H9 (cell line): ENCODE measurements around the gene ITGB3. TPM values are rescaled to one million over a fixed set of nuclear protein-coding genes. Genes with fewer than 3 reads are reported as not detected.
A peak's percentile ranks its signal among the peaks of the same experiment; 100 is the strongest.

Source experiments
- DNase-seq: peaks from one replicate; pipeline ENCODE4 v3.0.0-alpha.2; 2017
- H2AFZ ChIP-seq: one replicate; pipeline ENCODE4 v1.6.1; 2013; ENCODE audit warnings: mild to moderate bottlenecking, low read length, control low read depth, moderate library complexity
- H2AK5ac ChIP-seq: 2 replicates; pipeline ENCODE4 v1.6.1; 2013; ENCODE audit warnings: low read length, control low read depth, mixed read lengths; ENCODE audit not compliant: insufficient read length
- H2BK120ac ChIP-seq: one replicate; pipeline ENCODE4 v1.6.1; 2013; ENCODE audit warnings: low read depth, mild to moderate bottlenecking, low read length, control low read depth, inconsistent platforms; ENCODE audit not compliant: poor library complexity, severe bottlenecking
- H2BK12ac ChIP-seq: 2 replicates; pipeline ENCODE4 v1.6.1; 2013; ENCODE audit warnings: low read length, control low read depth, mixed read lengths, low read depth; ENCODE audit not compliant: insufficient read length
- H2BK15ac ChIP-seq: 2 replicates; pipeline ENCODE4 v1.6.1; 2013; ENCODE audit warnings: low read depth, low read length, control low read depth
- H2BK20ac ChIP-seq: one replicate; pipeline ENCODE4 v1.6.1; 2013; ENCODE audit warnings: low read depth, mild to moderate bottlenecking, low read length, control low read depth, inconsistent platforms; ENCODE audit not compliant: poor library complexity, severe bottlenecking
- H2BK5ac ChIP-seq: 2 replicates; pipeline ENCODE4 v1.6.1; 2013; ENCODE audit warnings: low read length, control low read depth, mixed read lengths; ENCODE audit not compliant: insufficient read length
- H3K14ac ChIP-seq: 2 replicates; pipeline ENCODE4 v1.6.1; 2013; ENCODE audit warnings: low read length, control low read depth; ENCODE audit not compliant: insufficient read depth
- H3K18ac ChIP-seq: 2 replicates; pipeline ENCODE4 v1.6.1; 2013; ENCODE audit warnings: low read depth, mild to moderate bottlenecking, mixed read lengths, low read length, control low read depth; ENCODE audit not compliant: insufficient read length
- H3K23ac ChIP-seq: 2 replicates; pipeline ENCODE4 v1.6.1; 2013; ENCODE audit warnings: low read length, control low read depth, mixed read lengths, low read depth; ENCODE audit not compliant: insufficient read length
- H3K23me2 ChIP-seq: 2 replicates; pipeline ENCODE4 v1.6.1; 2013; ENCODE audit warnings: low read depth, mild to moderate bottlenecking, mixed read lengths, low read length, control low read depth; ENCODE audit not compliant: insufficient read length, poor library complexity, severe bottlenecking
- H3K27ac ChIP-seq: 2 replicates; pipeline ENCODE4 v1.5.1; 2013; ENCODE audit warnings: low read length, control low read depth, mixed read lengths, low read depth; ENCODE audit not compliant: insufficient read length
- H3K27me3 ChIP-seq: 2 replicates; pipeline ENCODE4 v1.6.1; 2013; ENCODE audit warnings: low read length, control low read depth, inconsistent platforms; ENCODE audit not compliant: insufficient read depth
- H3K4ac ChIP-seq: 2 replicates; pipeline ENCODE4 v1.6.1; 2013; ENCODE audit warnings: low read depth, mild to moderate bottlenecking, control low read depth, inconsistent platforms, low read length, moderate library complexity
- H3K4me1 ChIP-seq: 2 replicates; pipeline ENCODE4 v1.6.1; 2013; ENCODE audit warnings: low read length, control low read depth, inconsistent platforms; ENCODE audit not compliant: insufficient read depth
- H3K4me2 ChIP-seq: 2 replicates; pipeline ENCODE4 v1.6.1; 2013; ENCODE audit warnings: low read length, control low read depth, mixed read lengths; ENCODE audit not compliant: insufficient read length, insufficient read depth
- H3K56ac ChIP-seq: 2 replicates; pipeline ENCODE4 v1.6.1; 2013; ENCODE audit warnings: low read depth, mild to moderate bottlenecking, mixed read lengths, low read length, control low read depth; ENCODE audit not compliant: insufficient read length
- H3K79me1 ChIP-seq: 2 replicates; pipeline ENCODE4 v1.6.1; 2013; ENCODE audit warnings: low read depth, mild to moderate bottlenecking, moderate library complexity, low read length, control low read depth, inconsistent platforms; ENCODE audit not compliant: insufficient read depth, poor library complexity, severe bottlenecking
- H3K79me2 ChIP-seq: 2 replicates; pipeline ENCODE4 v1.6.1; 2013; ENCODE audit warnings: low read length, control low read depth, inconsistent platforms; ENCODE audit not compliant: insufficient read depth
- H3K9ac ChIP-seq: 2 replicates; pipeline ENCODE4 v1.6.1; 2013; ENCODE audit warnings: low read length, control low read depth, mixed read lengths; ENCODE audit not compliant: insufficient read length; ENCODE audit errors: extremely low read depth
- H3K9me3 ChIP-seq: one replicate; pipeline ENCODE4 v1.6.1; 2013; ENCODE audit warnings: low read depth, low read length, inconsistent platforms; ENCODE audit not compliant: control insufficient read depth
- H3T11ph ChIP-seq: one replicate; pipeline ENCODE4 v1.6.1; 2013; ENCODE audit warnings: mild to moderate bottlenecking, low read length, control low read depth, inconsistent platforms
- H4K20me1 ChIP-seq: one replicate; pipeline ENCODE4 v1.6.1; 2013; ENCODE audit not compliant: control insufficient read depth, insufficient read length, insufficient read depth
- H4K5ac ChIP-seq: 2 replicates; pipeline ENCODE4 v1.6.1; 2013; ENCODE audit warnings: low read depth, mild to moderate bottlenecking, mixed read lengths, low read length, control low read depth; ENCODE audit not compliant: insufficient read length
- H4K8ac ChIP-seq: replicated peaks from 2 replicates; pipeline ENCODE4 v1.6.1; 2013; ENCODE audit warnings: low read length, control low read depth, mixed read lengths, low read depth; ENCODE audit not compliant: insufficient read length
- H4K91ac ChIP-seq: 2 replicates; pipeline ENCODE4 v1.6.1; 2013; ENCODE audit warnings: low read depth, mild to moderate bottlenecking, moderate library complexity, mixed read lengths, low read length, control low read depth; ENCODE audit not compliant: insufficient read length
- H3K27ac Mint-ChIP-seq, 3 experiments: 2 replicates in 2 of 3; 3 replicates in 1 of 3; pipeline ENCODE4 v1.8.0; 2020 to 2021; ENCODE audit warnings: mixed read lengths in 3 of 3, mild to moderate bottlenecking in 1 of 3, moderate library complexity in 1 of 3
- H3K27me3 Mint-ChIP-seq: 2 replicates; pipeline ENCODE4 v1.8.0; 2021; ENCODE audit warnings: low read depth, mild to moderate bottlenecking, moderate library complexity, mixed read lengths
- H3K36me3 Mint-ChIP-seq, 3 experiments: 2 replicates in 2 of 3; 3 replicates in 1 of 3; pipeline ENCODE4 v1.8.0; 2020 to 2021; ENCODE audit warnings: low read depth in 3 of 3, mixed read lengths in 3 of 3; ENCODE audit not compliant: insufficient read depth in 1 of 3
- H3K4me1 Mint-ChIP-seq, 2 experiments: 2 replicates each; pipeline ENCODE4 v1.8.0; 2020; ENCODE audit warnings: mixed read lengths in 2 of 2
- H3K4me3 Mint-ChIP-seq, 2 experiments: 2 replicates in 1 of 2; 3 replicates in 1 of 2; pipeline ENCODE4 v1.8.0; 2020 to 2021; ENCODE audit warnings: mild to moderate bottlenecking in 2 of 2, mixed read lengths in 2 of 2, moderate library complexity in 1 of 2
- H3K9me3 Mint-ChIP-seq, 2 experiments: 2 replicates in 1 of 2; 3 replicates in 1 of 2; pipeline ENCODE4 v1.8.0; 2020; ENCODE audit warnings: mild to moderate bottlenecking in 2 of 2, mixed read lengths in 2 of 2, moderate library complexity in 1 of 2
- CTCF ChIP-seq: fragments of 200-600 bp; sonication (generic); conservative IDR thresholded peaks from 3 replicates; pipeline ENCODE4 v1.8.0; 2021; ENCODE audit warnings: antibody characterized with exemption, mild to moderate bottlenecking
- WGBS: extraction: QIAGEN DNeasy Blood & Tissue Kit; methylation state at CpG from one replicate; pipeline ENCODE4 v1.1.7; 2013; ENCODE audit warnings: missing lambda C conversion rate, low lambda C conversion rate, mixed read lengths; ENCODE audit not compliant: insufficient read length; ENCODE audit errors: extremely low coverage; 5-methylcytosine and 5-hydroxymethylcytosine counted together
- total RNA-seq: library from RNA; stranded (reverse); gene quantifications from 2 replicates; pipeline ENCODE4 v1.2.1, GENCODE V29; 2021

The ITGB3 gene
- total RNA-seq, 1 experiment from 2014 or later: not detected

GRCh38 chr17:47324224-47325020 is 70.8 kb downstream of the ITGB3 start:
- Histone ChIP-seq H3K27ac (peak overlapping the region; percentile 21), H3K23ac (no peak overlapping the region), H3K79me2 (no peaks in the 10 kb centered on the region), H3K23me2 (peaks cover 15% of the 10 kb centered on the region), H3K27me3 (no peaks in the 10 kb centered on the region), H2BK15ac (no peak overlapping the region), H3K9me3 (no peaks in the 10 kb centered on the region), H3K79me1 (no peaks in the 10 kb centered on the region), H2AK5ac (no peak overlapping the region), H2BK5ac (no peak overlapping the region), H4K8ac (no peak overlapping the region), H4K91ac (no peak overlapping the region), H2BK12ac (peak overlapping the region; percentile 7), H3K14ac (peak overlapping the region; percentile 84; the same call in 1 of the 2 replicates), H3K4ac (no peak overlapping the region), H2BK120ac (no peak overlapping the region), H3K9ac (peak overlapping the region; percentile 69), H3K4me1 (no peaks in the 10 kb centered on the region), H3K56ac (no peak overlapping the region), H4K5ac (peak overlapping the region; percentile 43), H2BK20ac (no peak overlapping the region), H3T11ph (no peak overlapping the region), H3K4me2 (peak overlapping the region; percentile 64), H3K18ac (peak overlapping the region; percentile 93), H2AFZ (peak overlapping the region; percentile 26), H4K20me1 (no peaks in the 10 kb centered on the region)
- Mint-ChIP-seq H3K27me3 (peaks cover 39% of the 10 kb centered on the region), H3K36me3 (peaks cover 6 to 12% (median 7%) of the 10 kb centered on the region in 3 experiments), H3K4me3 (peak overlapping the region; percentile 76 to 78), H3K4me1 (peaks cover 8 to 20% of the 10 kb centered on the region in 2 experiments), H3K27ac (peak overlapping the region; percentile 0 to 92 (median 45); a peak in 4 of 7 replicates), H3K9me3 (peaks cover 14% of the 10 kb centered on the region in 2 experiments)
- peak; percentile 82 for DNase-seq
- no CpG with 5 or more reads among the region's 28 CpGs for WGBS
- no peak for TF ChIP-seq CTCF
